ENCODE results near the gene SNUPN.

DNA sequence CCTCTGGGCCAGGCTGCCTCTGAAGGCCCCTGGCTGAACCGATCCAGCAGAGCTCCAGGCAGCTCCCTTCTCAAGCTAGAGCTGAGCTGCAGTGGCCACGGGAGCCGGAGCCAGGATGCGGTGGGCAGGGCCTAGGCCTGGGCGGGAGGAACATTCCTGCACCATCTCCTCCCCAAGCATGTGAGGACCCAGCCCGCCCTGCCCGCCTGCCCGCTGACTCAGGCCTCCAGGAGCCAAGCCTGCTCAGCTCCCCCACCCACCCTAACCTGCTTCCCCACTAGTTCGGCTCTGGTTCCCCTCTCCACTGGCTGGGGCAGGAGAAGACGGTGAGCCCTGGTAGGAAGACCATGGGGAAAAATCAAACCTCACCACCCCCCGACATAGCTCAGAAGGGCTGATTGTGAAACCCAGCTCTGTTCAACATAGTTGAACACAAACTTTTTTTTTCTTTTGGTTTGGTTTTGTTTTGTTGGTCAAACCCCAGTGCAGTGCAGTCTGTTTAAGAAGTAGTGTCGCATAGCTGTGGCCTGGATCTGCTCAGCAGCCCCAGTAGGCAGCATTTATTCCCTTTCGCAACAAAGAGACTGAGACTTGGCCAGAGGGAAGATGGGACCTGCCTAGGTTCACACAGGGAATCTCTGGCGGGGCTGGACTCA is 35.7 kb upstream of the SNUPN start:
- no peak for TF ChIP-seq GATA1 (IDR thresholded peaks at IDR 0.05; ENCODE audit: low read depth, low read length)
- no peak for TF ChIP-seq POLR2A (IDR thresholded peaks at IDR 0.05; ENCODE audit: low read length)

Data from erythroblast (primary cell).